Caco-2 (cell line): ENCODE results near the gene FREM3. TPM values are rescaled to one million over a fixed set of nuclear protein-coding genes. Genes with fewer than 3 reads are reported as not detected.

Experiments used
- BruUV-seq: library from RNA; stranded (reverse); fragments of 400-500 nt; replicated peaks from 2 replicates; lab custom pipeline; 2021; lab: Mats Ljungman, UMichigan
- CTCF ChIA-PET: fragments of 300-600 bp; sonication (Branson Sonifier 250); formaldehyde crosslinking; loops from one replicate; lab custom pipeline; 2022; ENCODE audit warnings: antibody characterized with exemption; lab: Charles Lee
- POLR2A ChIA-PET: fragments of 300-600 bp; sonication (Branson Sonifier 250); formaldehyde crosslinking; loops from one replicate; lab custom pipeline; 2022; ENCODE audit warnings: antibody characterized with exemption; lab: Charles Lee
- DNase-seq, 2 experiments: peaks; one replicate each; pipeline versions ENCODE4 v3.0.0 to v3.0.0-alpha.2; 2020 to 2022
- H3K27me3 ChIP-seq: replicated peaks from 2 replicates; pipeline ENCODE4 v1.6.0; 2011; ENCODE audit warnings: low read length; ENCODE audit not compliant: control insufficient read depth, insufficient read depth
- H3K36me3 ChIP-seq: 2 replicates; pipeline ENCODE4 v1.5.1; 2011; ENCODE audit warnings: low read length; ENCODE audit not compliant: control insufficient read depth, insufficient read depth
- H3K4me1 ChIP-seq: fragments of 250-450 bp; sonication (Bioruptor Pico); 2 replicates; pipeline ENCODE4 v1.5.1; 2020; ENCODE audit warnings: mild to moderate bottlenecking
- H3K4me3 ChIP-seq: 2 replicates; pipeline ENCODE4 v1.5.1; 2011; ENCODE audit warnings: low read depth, mild to moderate bottlenecking, control low read depth, low read length
- H3K9me3 ChIP-seq: fragments of 250-450 bp; sonication (Bioruptor Pico); 2 replicates; pipeline ENCODE4 v1.5.1; 2020; ENCODE audit warnings: mild to moderate bottlenecking, moderate library complexity
- H3K27ac Mint-ChIP-seq: one replicate; pipeline ENCODE4 v1.8.0; 2022; ENCODE audit warnings: mixed read lengths; ENCODE audit not compliant: unreplicated experiment
- H3K27me3 Mint-ChIP-seq: one replicate; pipeline ENCODE4 v1.8.0; 2022; ENCODE audit warnings: mixed read lengths; ENCODE audit not compliant: insufficient read depth, unreplicated experiment
- H3K36me3 Mint-ChIP-seq: one replicate; pipeline ENCODE4 v1.8.0; 2022; ENCODE audit warnings: mild to moderate bottlenecking, mixed read lengths; ENCODE audit not compliant: insufficient read depth, unreplicated experiment
- H3K4me1 Mint-ChIP-seq: one replicate; pipeline ENCODE4 v1.8.0; 2022; ENCODE audit warnings: low read depth, mixed read lengths; ENCODE audit not compliant: unreplicated experiment
- H3K4me3 Mint-ChIP-seq: one replicate; pipeline ENCODE4 v1.8.0; 2022; ENCODE audit warnings: mild to moderate bottlenecking, moderate library complexity, mixed read lengths; ENCODE audit not compliant: unreplicated experiment
- H3K9me3 Mint-ChIP-seq: one replicate; pipeline ENCODE4 v1.8.0; 2022; ENCODE audit warnings: mixed read lengths; ENCODE audit not compliant: unreplicated experiment
- CTCF ChIP-seq, 2 experiments: fragments of 200-600 bp in 1 of 2; IDR thresholded peaks; 1 replicate in 1 of 2; 2 replicates in 1 of 2; pipeline versions ENCODE4 v1.5.1 to v1.8.0; 2011 to 2022; ENCODE audit warnings: antibody characterized with exemption in 1 of 2, control low read depth in 1 of 2, inconsistent platforms in 1 of 2, low read depth in 1 of 2, low read length in 1 of 2, mild to moderate bottlenecking in 1 of 2, moderate library complexity in 1 of 2; ENCODE audit not compliant: insufficient read depth in 1 of 2, severe bottlenecking in 1 of 2, unreplicated experiment in 1 of 2
- intact Hi-C: fragments of 100-400 bp; cut with micrococcal nuclease; formaldehyde crosslinking; loops from one replicate; pipeline ENCODE4 v1.10.0; 2022; ENCODE audit not compliant: unreplicated experiment
- total RNA-seq: library from RNA; stranded (reverse); gene quantifications from 2 replicates; pipeline ENCODE4 v1.2.3, GENCODE V29; 2022

Gene FREM3
- total RNA-seq, 1 experiment from 2014 or later = not detected

- no peak for TF ChIP-seq CTCF (IDR thresholded peaks at IDR 0.05; ENCODE audit: insufficient read depth in 1 of 2, low read depth in 1 of 2, low read length in 1 of 2, severe bottlenecking in 1 of 2, unreplicated experiment in 1 of 2)
- peaks cover 6% of the 10 kb centered on the region for H3K27me3 Mint-ChIP-seq
- Histone ChIP-seq H3K27me3 (no peaks in the 10 kb centered on the region), H3K4me1 (no peaks in the 10 kb centered on the region), H3K9me3 (no peaks in the 10 kb centered on the region), H3K36me3 (no peaks in the 10 kb centered on the region), H3K4me3 (no peak overlapping the region)
- ChIA-PET CTCF (interaction anchor here (1.2 kb wide), 1 partner anchor 140 kb away, joined by 3 read pairs; no protein-coding TSS in a partner anchor), POLR2A (interaction anchor here (0.5 kb wide), 1 partner anchor 15 kb away, joined by 3 read pairs; no protein-coding TSS in a partner anchor)
- no peak overlapping the region for H3K27ac Mint-ChIP-seq
- DNase-seq = no peak
- H3K36me3 Mint-ChIP-seq = no peaks in the 10 kb centered on the region
- no TSS peak for BruUV-seq
- intact Hi-C loops = loop anchor here (5.0 kb wide), 1 partner anchor 142 kb away; no protein-coding TSS in a partner anchor
- no peaks in the 10 kb centered on the region for H3K4me1 Mint-ChIP-seq
- no peak overlapping the region for H3K4me3 Mint-ChIP-seq
- no peaks in the 10 kb centered on the region for H3K9me3 Mint-ChIP-seq
Measured at GRCh38 chr4:143699331-143700045, 987 bp downstream of the FREM3 start.

GRCh38 chr4:143693856-143694255, 6.6 kb downstream of the FREM3 start:
- H3K4me1 ChIP-seq = no peaks in the 10 kb centered on the region
- H3K9me3 ChIP-seq = no peaks in the 10 kb centered on the region
- DNase-seq = no peak
- Mint-ChIP-seq H3K4me3 (no peak overlapping the region), H3K4me1 (no peaks in the 10 kb centered on the region), H3K27ac (no peak overlapping the region), H3K9me3 (no peaks in the 10 kb centered on the region), H3K27me3 (peaks cover 3% of the 10 kb centered on the region), H3K36me3 (no peaks in the 10 kb centered on the region)
- ChIA-PET POLR2A (no interaction called here), CTCF (no interaction called here)
- TF ChIP-seq CTCF (IDR thresholded peaks at IDR 0.05; ENCODE audit: insufficient read depth in 1 of 2, low read depth in 1 of 2, low read length in 1 of 2, severe bottlenecking in 1 of 2, unreplicated experiment in 1 of 2) = no peak
- no peak overlapping the region for H3K4me3 ChIP-seq
- no TSS peak for BruUV-seq
- intact Hi-C loops = no loop called here
- no peaks in the 10 kb centered on the region for H3K36me3 ChIP-seq
- H3K27me3 ChIP-seq = no peaks in the 10 kb centered on the region

GRCh38 chr4:143692241-143692640, 8.2 kb downstream of the FREM3 start:
- Mint-ChIP-seq H3K4me3 (no peak overlapping the region), H3K27ac (no peak overlapping the region), H3K9me3 (no peaks in the 10 kb centered on the region), H3K27me3 (peaks cover 3% of the 10 kb centered on the region), H3K36me3 (no peaks in the 10 kb centered on the region), H3K4me1 (no peaks in the 10 kb centered on the region)
- BruUV-seq = no TSS peak
- H3K9me3 ChIP-seq = no peaks in the 10 kb centered on the region
- no peaks in the 10 kb centered on the region for H3K27me3 ChIP-seq
- DNase-seq = no peak
- TF ChIP-seq CTCF (IDR thresholded peaks at IDR 0.05; ENCODE audit: insufficient read depth in 1 of 2, low read depth in 1 of 2, low read length in 1 of 2, severe bottlenecking in 1 of 2, unreplicated experiment in 1 of 2) = no peak
- ChIA-PET CTCF (no interaction called here), POLR2A (no interaction called here)
- H3K4me1 ChIP-seq = no peaks in the 10 kb centered on the region
- no peak overlapping the region for H3K4me3 ChIP-seq
- intact Hi-C loops = no loop called here
- H3K36me3 ChIP-seq = no peaks in the 10 kb centered on the region
